Choroid plexus epithelial cell (primary cell): Measurements from ENCODE around the gene EEF1AKMT3.
A peak's percentile ranks its signal among the peaks of the same experiment; 100 is the strongest.

Source experiments
- DNase-seq: peaks from one replicate; pipeline ENCODE4 v3.0.0-alpha.2; 2010; ENCODE audit warnings: low read depth
- H3K4me3 ChIP-seq: 2 replicates; pipeline ENCODE4 v1.5.1; 2011; ENCODE audit warnings: low read depth, mild to moderate bottlenecking, control low read depth, low read length, moderate library complexity
- TF ChIP-seq, protein P1 (sequence below): conservative IDR thresholded peaks from 2 replicates; pipeline ENCODE4 v1.5.1; 2011; ENCODE audit warnings: low read depth, mild to moderate bottlenecking, control low read depth, inconsistent platforms, low read length, moderate library complexity

EEF1AKMT3 gene

DNA sequence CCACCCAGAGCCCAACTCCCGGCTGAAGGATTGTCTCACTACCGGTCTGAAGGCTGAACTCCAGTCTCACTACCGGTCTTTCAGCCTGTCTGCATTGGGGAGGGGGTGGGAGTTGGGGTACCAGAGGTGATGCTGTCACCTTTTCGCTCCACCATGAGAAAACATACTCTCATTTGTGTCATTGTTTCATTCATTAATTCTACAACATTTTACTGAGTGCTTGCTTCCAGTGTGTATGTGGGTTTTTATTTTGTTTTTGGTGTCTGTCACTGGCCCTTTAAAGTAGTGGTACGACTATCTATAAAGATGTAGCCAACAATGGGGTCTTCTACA is 19.8 kb upstream of the EEF1AKMT3 start:
- H3K4me3 ChIP-seq: peak overlapping the region; percentile 39
- no peak for DNase-seq
- TF ChIP-seq, protein P1, sequence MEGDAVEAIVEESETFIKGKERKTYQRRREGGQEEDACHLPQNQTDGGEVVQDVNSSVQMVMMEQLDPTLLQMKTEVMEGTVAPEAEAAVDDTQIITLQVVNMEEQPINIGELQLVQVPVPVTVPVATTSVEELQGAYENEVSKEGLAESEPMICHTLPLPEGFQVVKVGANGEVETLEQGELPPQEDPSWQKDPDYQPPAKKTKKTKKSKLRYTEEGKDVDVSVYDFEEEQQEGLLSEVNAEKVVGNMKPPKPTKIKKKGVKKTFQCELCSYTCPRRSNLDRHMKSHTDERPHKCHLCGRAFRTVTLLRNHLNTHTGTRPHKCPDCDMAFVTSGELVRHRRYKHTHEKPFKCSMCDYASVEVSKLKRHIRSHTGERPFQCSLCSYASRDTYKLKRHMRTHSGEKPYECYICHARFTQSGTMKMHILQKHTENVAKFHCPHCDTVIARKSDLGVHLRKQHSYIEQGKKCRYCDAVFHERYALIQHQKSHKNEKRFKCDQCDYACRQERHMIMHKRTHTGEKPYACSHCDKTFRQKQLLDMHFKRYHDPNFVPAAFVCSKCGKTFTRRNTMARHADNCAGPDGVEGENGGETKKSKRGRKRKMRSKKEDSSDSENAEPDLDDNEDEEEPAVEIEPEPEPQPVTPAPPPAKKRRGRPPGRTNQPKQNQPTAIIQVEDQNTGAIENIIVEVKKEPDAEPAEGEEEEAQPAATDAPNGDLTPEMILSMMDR: no peak

DNA sequence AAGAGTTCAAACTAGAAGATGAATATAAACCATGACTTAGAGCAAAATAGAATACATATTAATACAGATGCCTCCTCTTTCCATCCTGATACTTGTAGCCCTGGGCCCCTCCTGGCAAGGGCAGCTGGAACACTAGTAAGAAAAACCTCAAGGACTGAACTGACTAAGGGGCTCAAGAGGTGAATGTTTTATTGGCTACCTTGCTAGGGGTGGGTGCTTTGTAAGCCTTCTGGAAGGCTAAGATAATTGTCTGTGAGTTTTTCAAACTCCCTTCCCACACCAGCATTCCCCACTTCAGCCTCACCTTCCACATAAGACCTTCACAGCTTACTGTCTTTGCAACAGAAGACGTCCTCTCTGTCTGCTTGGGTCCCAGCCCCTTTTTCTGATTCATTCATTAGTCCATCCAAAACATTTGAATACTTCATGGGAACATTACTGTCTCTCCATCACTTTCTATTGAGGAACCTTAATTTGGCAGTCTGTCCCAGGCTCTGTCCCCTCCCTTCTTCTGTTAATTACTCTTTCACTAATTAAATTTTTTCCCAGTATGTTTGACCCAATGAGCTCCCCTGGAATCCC is 18.6 kb upstream of the EEF1AKMT3 start:
- DNase-seq: no peak
- TF ChIP-seq, protein P1: no peak
- H3K4me3 ChIP-seq: no peak overlapping the region

DNA sequence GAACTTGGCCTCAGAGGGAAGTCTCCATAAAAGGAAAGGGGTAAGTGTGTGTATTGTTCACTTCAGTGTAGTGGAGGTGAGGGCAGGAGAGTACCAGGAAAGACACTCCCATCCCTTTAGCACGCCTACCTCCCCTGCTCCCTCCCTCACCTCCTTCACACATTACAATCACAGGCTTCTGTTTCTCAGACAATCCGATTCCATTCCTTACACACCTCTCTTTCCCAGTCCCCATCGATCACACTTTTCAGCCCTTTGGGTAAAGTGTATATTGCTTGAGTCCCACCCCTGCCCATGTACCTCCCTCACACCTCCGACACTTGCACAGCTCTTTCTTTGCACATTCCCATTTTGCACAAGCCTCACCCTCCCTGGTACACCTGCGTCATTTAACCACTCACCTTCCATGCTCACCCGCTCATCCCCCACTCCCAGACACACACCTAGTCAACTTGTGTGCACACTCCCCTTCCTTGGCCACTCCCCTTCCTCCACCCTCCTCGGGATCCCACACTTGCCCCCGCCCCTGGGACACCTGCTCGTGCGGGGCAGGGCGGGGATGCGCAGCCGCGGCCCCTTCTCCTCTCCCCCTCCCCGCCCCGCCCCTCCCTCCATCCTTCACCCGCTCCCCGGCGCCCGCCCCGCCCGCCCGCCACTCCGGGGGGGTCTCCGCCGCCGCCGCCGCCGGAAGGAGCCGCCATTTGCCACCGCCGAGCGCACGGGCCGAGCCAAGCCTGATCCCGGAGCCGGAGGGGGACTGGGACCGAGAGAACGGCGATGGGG is 17.8 kb upstream of the EEF1AKMT3 start, which contains the start of gene MARCHF9:
Gene MARCHF9, plus strand, starts transcription at position 693 of the 783 bp plus-strand sequence. CDS start 426 bp downstream, outside the sequence.
- no peak for DNase-seq
- H3K4me3 ChIP-seq: peak within 1 kb of the TSS; percentile 55
- TF ChIP-seq, protein P1: no peak

DNA sequence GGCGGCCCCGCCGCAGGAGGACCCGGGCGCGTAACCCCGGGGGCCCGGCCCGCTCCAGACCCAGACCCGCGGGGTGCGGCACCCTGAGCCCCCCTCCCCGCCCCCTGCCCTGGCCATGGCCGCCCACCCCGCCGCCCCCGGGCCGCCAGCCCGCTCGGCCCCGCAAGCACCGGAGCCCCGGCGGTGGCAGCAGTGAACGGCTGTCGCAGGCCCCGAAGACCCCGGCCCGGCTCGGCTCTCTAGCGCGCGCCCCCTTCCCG is 17.3 kb upstream of the EEF1AKMT3 start:
- DNase-seq: no peak
- peak overlapping the region; percentile 55 for H3K4me3 ChIP-seq
- TF ChIP-seq, protein P1: no peak

DNA sequence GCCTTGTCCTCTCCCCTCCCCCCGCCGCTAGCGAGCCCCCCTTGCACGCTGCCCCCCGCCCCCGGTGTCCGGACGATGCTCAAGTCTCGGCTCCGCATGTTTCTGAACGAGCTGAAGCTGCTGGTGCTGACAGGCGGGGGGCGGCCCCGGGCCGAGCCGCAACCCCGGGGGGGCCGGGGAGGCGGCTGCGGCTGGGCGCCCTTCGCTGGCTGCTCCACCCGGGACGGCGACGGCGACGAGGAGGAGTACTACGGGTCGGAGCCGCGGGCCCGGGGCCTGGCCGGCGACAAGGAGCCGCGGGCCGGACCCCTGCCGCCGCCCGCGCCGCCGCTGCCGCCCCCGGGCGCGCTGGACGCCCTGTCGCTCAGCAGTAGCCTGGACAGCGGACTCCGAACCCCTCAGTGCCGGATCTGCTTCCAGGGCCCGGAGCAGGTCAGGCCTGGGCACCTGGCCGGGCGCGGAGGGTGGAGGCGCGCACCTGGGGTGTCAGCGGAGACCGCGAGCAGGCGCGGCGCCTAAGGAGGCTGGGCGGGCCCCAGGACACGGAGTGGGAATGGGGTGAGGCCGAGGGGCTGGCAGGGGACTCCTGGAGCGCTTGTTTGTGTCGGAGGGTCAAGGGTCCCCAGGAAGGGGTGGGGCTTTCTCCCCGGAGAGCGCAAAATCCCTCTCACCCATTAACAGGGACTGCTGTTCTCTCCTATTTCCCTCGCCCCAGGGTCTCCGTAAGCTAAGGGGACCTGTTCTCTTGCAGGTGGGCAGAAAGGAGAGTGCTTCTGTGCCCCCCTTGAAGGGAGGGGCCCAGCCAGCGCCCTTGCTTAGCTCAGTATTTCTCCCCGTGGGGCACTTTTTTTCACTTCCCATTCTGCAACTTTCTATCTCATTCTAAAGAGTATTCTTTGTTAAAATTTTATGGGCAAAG is 16.7 kb upstream of the EEF1AKMT3 start:
- no peak for DNase-seq
- peak overlapping the region; percentile 55 for H3K4me3 ChIP-seq
- TF ChIP-seq, protein P1: no peak

DNA sequence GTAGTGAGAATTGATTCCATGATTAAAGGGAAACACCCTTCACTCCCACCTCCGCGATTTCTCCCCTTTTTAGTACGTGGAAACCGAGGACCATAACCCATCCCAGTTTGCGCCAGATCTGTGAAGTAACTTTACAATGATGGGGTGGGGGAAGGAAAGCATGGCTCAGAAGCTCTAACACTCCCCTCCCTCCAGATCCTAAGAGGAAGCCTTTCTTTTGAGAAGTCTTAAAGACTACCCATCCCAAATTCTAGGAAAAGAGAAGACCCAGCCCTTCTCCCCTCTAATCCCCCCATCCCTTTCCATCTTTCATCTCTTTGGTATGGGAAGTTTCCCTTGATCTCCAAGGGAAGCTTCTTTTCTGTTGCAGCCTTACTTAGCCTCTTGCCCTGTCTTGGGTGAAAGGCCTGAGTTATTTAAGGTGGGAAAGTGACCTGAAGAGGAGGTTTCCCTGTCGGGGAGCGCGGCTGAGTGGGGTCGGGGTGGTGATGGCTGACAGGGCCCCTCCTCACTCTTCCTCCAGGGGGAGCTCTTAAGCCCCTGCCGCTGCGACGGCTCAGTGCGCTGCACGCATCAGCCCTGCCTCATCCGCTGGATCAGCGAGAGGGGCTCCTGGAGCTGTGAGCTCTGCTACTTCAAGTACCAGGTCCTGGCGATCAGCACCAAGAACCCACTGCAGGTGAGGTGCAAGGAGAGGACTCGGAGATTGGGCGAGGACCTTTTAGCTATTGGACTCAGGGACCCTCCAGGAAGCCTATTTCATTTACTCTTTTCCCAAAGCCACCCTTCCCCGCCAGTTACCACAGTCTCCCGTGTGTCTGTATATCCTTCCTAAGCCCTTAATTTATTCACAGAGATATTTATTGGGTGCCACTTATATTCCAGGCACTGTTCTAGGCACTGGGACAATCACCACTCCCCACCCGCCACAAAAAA is 15.7 kb upstream of the EEF1AKMT3 start:
- TF ChIP-seq, protein P1: peak; percentile 81
- peak; percentile 41 for DNase-seq
- no peak overlapping the region for H3K4me3 ChIP-seq
